HCT116 (cell line): ENCODE data around the gene ZBTB39. TPM values are rescaled to one million over a fixed set of nuclear protein-coding genes. Genes with fewer than 3 reads are reported as not detected.

Experiments
- ATAC-seq: fragments of 200-7000 bp; cut with Tn5 transposase; 2 replicates; pipeline ENCODE4 v1.9.1; 2020; ENCODE audit warnings: mild to moderate bottlenecking, moderate library complexity
- BruUV-seq: library from RNA; stranded (reverse); fragments of 400-500 nt; replicated peaks from 2 replicates; lab custom pipeline; 2021; lab: Mats Ljungman, UMichigan
- CTCF ChIA-PET: fragments of 300-600 bp; sonication (Branson Sonifier 250); formaldehyde crosslinking; loops from one replicate; lab custom pipeline; 2021; ENCODE audit warnings: antibody characterized with exemption; lab: Charles Lee
- POLR2A ChIA-PET: fragments of 300-600, 350-600 bp; sonication (Branson Sonifier 250); formaldehyde crosslinking; loops from one replicate; lab custom pipeline; 2021; ENCODE audit warnings: antibody characterized with exemption; lab: Charles Lee
- RAD21 ChIA-PET, 2 experiments: fragments of 300-600 bp; sonication (Branson Sonifier 250); formaldehyde crosslinking; loops; one replicate each; lab custom pipeline; 2023; ENCODE audit warnings: low total read pairs in 2 of 2; ENCODE audit not compliant: uncharacterized antibody in 2 of 2, unreplicated experiment in 2 of 2, low non-redundant PET in 1 of 2; lab: Charles Lee
- DNase-seq: peaks from one replicate; pipeline ENCODE4 v3.0.0-alpha.2; 2010; ENCODE audit warnings: low read depth, low spot score
- H2AFZ ChIP-seq: fragments of 200-600 bp; shearing (Covaris generic), sonication (generic); 2 replicates; pipeline ENCODE4 v1.6.1; 2017; ENCODE audit warnings: low read depth, mixed run types, mixed read lengths, antibody characterized with exemption, low read length; ENCODE audit not compliant: poor library complexity, severe bottlenecking
- H3K27ac ChIP-seq: 2 replicates; pipeline ENCODE4 v1.5.1; 2012; ENCODE audit warnings: low read depth, low read length
- H3K27me3 ChIP-seq: fragments of 200-600 bp; sonication (generic); 2 replicates; pipeline ENCODE4 v1.6.1; 2016; ENCODE audit warnings: mixed run types, low read length, mixed read lengths; ENCODE audit not compliant: insufficient read depth
- H3K36me3 ChIP-seq, 2 experiments: fragments of 200-500 bp in 1 of 2; fragments of 200-600 bp in 1 of 2; sonication (Bioruptor generic) in 1 of 2; sonication (generic) in 1 of 2; 2 replicates each; pipeline versions ENCODE4 v1.5.1 to v1.6.1; 2014 to 2016; ENCODE audit warnings: low read length in 2 of 2, inconsistent platforms in 1 of 2, mixed read lengths in 1 of 2, mixed run types in 1 of 2; ENCODE audit not compliant: insufficient read depth in 2 of 2, control insufficient read depth in 1 of 2
- H3K4me1 ChIP-seq, 2 experiments: fragments of 200-600 bp in 1 of 2; sonication (generic) in 1 of 2; 2 replicates each; pipeline versions ENCODE4 v1.5.1 to v1.6.1; 2012 to 2017; ENCODE audit warnings: low read length in 2 of 2, inconsistent platforms in 1 of 2, mild to moderate bottlenecking in 1 of 2, mixed read lengths in 1 of 2, mixed run types in 1 of 2, moderate library complexity in 1 of 2; ENCODE audit not compliant: insufficient read depth in 2 of 2, control insufficient read depth in 1 of 2
- H3K4me2 ChIP-seq: fragments of 200-600 bp; sonication (generic); 2 replicates; pipeline ENCODE4 v1.6.1; 2017; ENCODE audit warnings: mixed run types, low read length, mixed read lengths
- H3K4me3 ChIP-seq, 2 experiments: fragments of 200-600 bp in 1 of 2; sonication (generic) in 1 of 2; replicated peaks in 1 of 2; 2 replicates each; pipeline ENCODE4 v1.5.1; 2011 to 2016; ENCODE audit warnings: low read length in 2 of 2, control low read depth in 1 of 2, low read depth in 1 of 2, mild to moderate bottlenecking in 1 of 2, mixed read lengths in 1 of 2, mixed run types in 1 of 2
- H3K79me2 ChIP-seq: fragments of 200-600 bp; sonication (generic); 2 replicates; pipeline ENCODE4 v1.6.1; 2017; ENCODE audit warnings: mild to moderate bottlenecking, mixed run types, low read length, moderate library complexity, mixed read lengths; ENCODE audit not compliant: insufficient read depth
- H3K9ac ChIP-seq: fragments of 200-600 bp; sonication (generic); 2 replicates; pipeline ENCODE4 v1.6.1; 2016; ENCODE audit warnings: low read length, mixed read lengths
- H3K9me2 ChIP-seq: fragments of 200-600 bp; sonication (generic), shearing (Covaris generic); 2 replicates; pipeline ENCODE4 v1.6.1; 2017; ENCODE audit warnings: mixed run types, mild to moderate bottlenecking, moderate library complexity; ENCODE audit not compliant: insufficient read depth
- H3K9me3 ChIP-seq, 2 experiments: fragments of 200-500 bp in 1 of 2; fragments of 200-600 bp in 1 of 2; sonication (Bioruptor generic) in 1 of 2; sonication (generic) in 1 of 2; 2 replicates each; pipeline ENCODE4 v1.6.1; 2014 to 2017; ENCODE audit warnings: low read length in 2 of 2, mixed read lengths in 2 of 2, inconsistent platforms in 1 of 2, low read depth in 1 of 2, mild to moderate bottlenecking in 1 of 2, mixed run types in 1 of 2, moderate library complexity in 1 of 2; ENCODE audit not compliant: control insufficient read depth in 1 of 2, insufficient read depth in 1 of 2
- H4K20me1 ChIP-seq: fragments of 200-600 bp; sonication (generic), shearing (Covaris generic); 2 replicates; pipeline ENCODE4 v1.6.1; 2017; ENCODE audit warnings: mixed run types, mild to moderate bottlenecking, moderate library complexity; ENCODE audit not compliant: insufficient read depth
- CBX3 ChIP-seq: IDR thresholded peaks from 2 replicates; pipeline ENCODE4 v1.6.1; 2012; ENCODE audit warnings: low read depth
- EGR1 ChIP-seq: IDR thresholded peaks from 2 replicates; pipeline ENCODE4 v1.6.1; 2012; ENCODE audit warnings: low read depth
- ELF1 ChIP-seq: IDR thresholded peaks from 2 replicates; pipeline ENCODE4 v1.6.1; 2012; ENCODE audit warnings: low read depth, borderline replicate concordance
- EZH2 ChIP-seq: fragments of 200-600 bp; sonication (generic); IDR thresholded peaks from 2 replicates; pipeline ENCODE4 v1.6.1; 2017; ENCODE audit warnings: antibody characterized with exemption, mixed run types
- EZH2phosphoT487 ChIP-seq: fragments of 200-600 bp; IDR thresholded peaks from 2 replicates; pipeline ENCODE4 v1.6.1; 2018; ENCODE audit warnings: antibody characterized with exemption, borderline replicate concordance
- MAX ChIP-seq: IDR thresholded peaks from 2 replicates; pipeline ENCODE4 v1.6.1; 2012
- POLR2A ChIP-seq: IDR thresholded peaks from 2 replicates; pipeline ENCODE4 v1.7.0; 2011; ENCODE audit warnings: borderline replicate concordance; ENCODE audit not compliant: insufficient read depth, insufficient read length; ENCODE audit errors: extremely low read depth
- RAD21 ChIP-seq: IDR thresholded peaks from 2 replicates; pipeline ENCODE4 v1.6.1; 2012; ENCODE audit warnings: low read depth, mild to moderate bottlenecking
- SIN3A ChIP-seq: IDR thresholded peaks from 2 replicates; pipeline ENCODE4 v1.6.1; 2012; ENCODE audit warnings: low read depth
- SRF ChIP-seq: IDR thresholded peaks from 2 replicates; pipeline ENCODE4 v1.6.1; 2012; ENCODE audit warnings: low read depth
- TCF7L2 ChIP-seq: IDR thresholded peaks from 2 replicates; pipeline ENCODE4 v1.7.0; 2011; ENCODE audit warnings: borderline replicate concordance, inconsistent platforms; ENCODE audit not compliant: insufficient read depth, insufficient read length; ENCODE audit errors: extremely low read depth
- YY1 ChIP-seq: IDR thresholded peaks from 2 replicates; pipeline ENCODE4 v1.6.1; 2011; ENCODE audit warnings: low read length, low read depth, moderate library complexity, mild to moderate bottlenecking; ENCODE audit not compliant: insufficient replicate concordance; ENCODE audit errors: extremely low read depth
- ZFX ChIP-seq: fragments of 450-650 bp; IDR thresholded peaks from 2 replicates; pipeline ENCODE4 v1.6.1; 2017
- ZNF274 ChIP-seq: fragments of 200-500 bp; sonication (Bioruptor generic); IDR thresholded peaks from 2 replicates; pipeline ENCODE4 v1.6.1; 2014; ENCODE audit warnings: mild to moderate bottlenecking, low read depth, low read length, inconsistent platforms
- intact Hi-C: fragments of 100-400 bp; cut with micrococcal nuclease; formaldehyde crosslinking; loops from 2 replicates; pipeline ENCODE4 v1.10.0; 2022
- total RNA-seq: library from RNA; stranded (reverse); gene quantifications from one replicate; pipeline ENCODE4 v1.2.1, GENCODE V29; 2021; ENCODE audit not compliant: unreplicated experiment
- TF ChIP-seq, protein P1 (sequence below): IDR thresholded peaks from 2 replicates; pipeline ENCODE4 v1.6.1; 2012; ENCODE audit warnings: low read depth
- TF ChIP-seq, protein P2 (sequence below), 3 experiments: fragments of 200-600 bp in 1 of 3; sonication (generic) in 1 of 3; IDR thresholded peaks in 2 of 3; conservative IDR thresholded peaks in 1 of 3; 2 replicates each; pipeline ENCODE4 v1.5.1; 2012 to 2017; ENCODE audit warnings: low read depth in 2 of 3, low read length in 2 of 3, antibody characterized with exemption in 1 of 3, borderline replicate concordance in 1 of 3, control low read depth in 1 of 3, mild to moderate bottlenecking in 1 of 3, mixed read lengths in 1 of 3, mixed run types in 1 of 3, moderate library complexity in 1 of 3; ENCODE audit not compliant: insufficient read depth in 1 of 3

Gene ZBTB39
- total RNA-seq, 1 experiment from 2014 or later = 12.3 TPM

DNA sequence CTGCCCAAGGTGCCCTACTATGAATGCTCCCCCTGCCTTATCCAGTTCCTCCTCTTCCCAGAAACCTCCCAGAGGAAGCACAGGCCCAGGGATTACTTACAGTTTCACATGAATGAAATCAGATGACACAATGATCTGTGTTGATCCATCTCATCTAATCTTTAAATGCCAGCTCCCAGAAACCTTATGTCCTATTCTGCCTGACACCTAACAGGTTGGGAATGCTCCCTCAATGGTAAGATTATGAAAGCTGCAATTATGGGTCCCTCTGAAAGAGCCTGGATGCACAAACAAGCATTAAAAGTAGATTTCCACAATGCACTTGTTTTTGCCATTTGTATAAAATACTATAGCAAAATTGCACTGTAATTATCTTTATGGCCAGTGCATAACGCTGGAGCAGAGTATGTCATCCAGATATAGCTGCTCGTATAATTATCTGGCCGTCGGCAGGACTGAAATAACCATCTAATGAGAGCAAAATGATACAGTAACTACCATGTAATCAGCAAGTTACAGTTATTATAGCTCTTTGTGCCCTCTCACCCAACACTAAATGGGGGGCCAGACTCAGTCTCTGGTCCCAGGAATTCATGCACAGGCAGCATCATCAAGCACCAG is 4.4 kb upstream of the ZBTB39 start:
- Histone ChIP-seq H3K27ac (no peak overlapping the region), H3K9me3 (no peaks in the 10 kb centered on the region), H4K20me1 (no peaks in the 10 kb centered on the region), H3K79me2 (peaks cover 4% of the 10 kb centered on the region), H3K36me3 (no peaks in the 10 kb centered on the region), H3K4me2 (no peak overlapping the region), H3K27me3 (peaks cover 25% of the 10 kb centered on the region; the same call in 1 of the 2 replicates), H3K4me1 (peaks cover 0 to 15% of the 10 kb centered on the region in 2 experiments; a peak in 2 of 4 replicates)
- CTCF ChIA-PET = interaction anchor here (0.9 kb wide), 1 partner anchor 9 kb away, joined by 3 read pairs; no protein-coding TSS in a partner anchor
- RAD21 ChIA-PET = no interaction called here
- intact Hi-C loops = no loop called here
- DNase-seq = no peak
- no peak for TF ChIP-seq SIN3A
- no peak for TF ChIP-seq EZH2
- no peak for TF ChIP-seq ZFX
- TF ChIP-seq RAD21 = no peak
- TF ChIP-seq CBX3 = no peak
- no peak for TF ChIP-seq POLR2A
- TF ChIP-seq EGR1 = no peak
- TF ChIP-seq SRF = no peak
- TF ChIP-seq TCF7L2 = no peak
- TF ChIP-seq MAX = no peak
- TF ChIP-seq ELF1 = no peak
- no peak for TF ChIP-seq YY1
- TF ChIP-seq ZNF274 = no peak
- TF ChIP-seq, protein P1, sequence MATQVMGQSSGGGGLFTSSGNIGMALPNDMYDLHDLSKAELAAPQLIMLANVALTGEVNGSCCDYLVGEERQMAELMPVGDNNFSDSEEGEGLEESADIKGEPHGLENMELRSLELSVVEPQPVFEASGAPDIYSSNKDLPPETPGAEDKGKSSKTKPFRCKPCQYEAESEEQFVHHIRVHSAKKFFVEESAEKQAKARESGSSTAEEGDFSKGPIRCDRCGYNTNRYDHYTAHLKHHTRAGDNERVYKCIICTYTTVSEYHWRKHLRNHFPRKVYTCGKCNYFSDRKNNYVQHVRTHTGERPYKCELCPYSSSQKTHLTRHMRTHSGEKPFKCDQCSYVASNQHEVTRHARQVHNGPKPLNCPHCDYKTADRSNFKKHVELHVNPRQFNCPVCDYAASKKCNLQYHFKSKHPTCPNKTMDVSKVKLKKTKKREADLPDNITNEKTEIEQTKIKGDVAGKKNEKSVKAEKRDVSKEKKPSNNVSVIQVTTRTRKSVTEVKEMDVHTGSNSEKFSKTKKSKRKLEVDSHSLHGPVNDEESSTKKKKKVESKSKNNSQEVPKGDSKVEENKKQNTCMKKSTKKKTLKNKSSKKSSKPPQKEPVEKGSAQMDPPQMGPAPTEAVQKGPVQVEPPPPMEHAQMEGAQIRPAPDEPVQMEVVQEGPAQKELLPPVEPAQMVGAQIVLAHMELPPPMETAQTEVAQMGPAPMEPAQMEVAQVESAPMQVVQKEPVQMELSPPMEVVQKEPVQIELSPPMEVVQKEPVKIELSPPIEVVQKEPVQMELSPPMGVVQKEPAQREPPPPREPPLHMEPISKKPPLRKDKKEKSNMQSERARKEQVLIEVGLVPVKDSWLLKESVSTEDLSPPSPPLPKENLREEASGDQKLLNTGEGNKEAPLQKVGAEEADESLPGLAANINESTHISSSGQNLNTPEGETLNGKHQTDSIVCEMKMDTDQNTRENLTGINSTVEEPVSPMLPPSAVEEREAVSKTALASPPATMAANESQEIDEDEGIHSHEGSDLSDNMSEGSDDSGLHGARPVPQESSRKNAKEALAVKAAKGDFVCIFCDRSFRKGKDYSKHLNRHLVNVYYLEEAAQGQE = no peak
- TF ChIP-seq, protein P2, sequence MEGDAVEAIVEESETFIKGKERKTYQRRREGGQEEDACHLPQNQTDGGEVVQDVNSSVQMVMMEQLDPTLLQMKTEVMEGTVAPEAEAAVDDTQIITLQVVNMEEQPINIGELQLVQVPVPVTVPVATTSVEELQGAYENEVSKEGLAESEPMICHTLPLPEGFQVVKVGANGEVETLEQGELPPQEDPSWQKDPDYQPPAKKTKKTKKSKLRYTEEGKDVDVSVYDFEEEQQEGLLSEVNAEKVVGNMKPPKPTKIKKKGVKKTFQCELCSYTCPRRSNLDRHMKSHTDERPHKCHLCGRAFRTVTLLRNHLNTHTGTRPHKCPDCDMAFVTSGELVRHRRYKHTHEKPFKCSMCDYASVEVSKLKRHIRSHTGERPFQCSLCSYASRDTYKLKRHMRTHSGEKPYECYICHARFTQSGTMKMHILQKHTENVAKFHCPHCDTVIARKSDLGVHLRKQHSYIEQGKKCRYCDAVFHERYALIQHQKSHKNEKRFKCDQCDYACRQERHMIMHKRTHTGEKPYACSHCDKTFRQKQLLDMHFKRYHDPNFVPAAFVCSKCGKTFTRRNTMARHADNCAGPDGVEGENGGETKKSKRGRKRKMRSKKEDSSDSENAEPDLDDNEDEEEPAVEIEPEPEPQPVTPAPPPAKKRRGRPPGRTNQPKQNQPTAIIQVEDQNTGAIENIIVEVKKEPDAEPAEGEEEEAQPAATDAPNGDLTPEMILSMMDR (IDR thresholded peaks at IDR 0.05 in 2 of 3, conservative IDR thresholded peaks at IDR 0.05 in 1 of 3; ENCODE audit: borderline replicate concordance in 1 of 3, insufficient read depth in 1 of 3, low read depth in 2 of 3, low read length in 2 of 3) = no peak
- no peak for TF ChIP-seq EZH2phosphoT487
- TF ChIP-seq, all 23 proteins: peak for 0
- no peak overlapping the region for H3K4me3 ChIP-seq
- no TSS peak for BruUV-seq
- H3K9me2 ChIP-seq = no peaks in the 10 kb centered on the region
- H2AFZ ChIP-seq = no peak overlapping the region
- no peak for ATAC-seq
- H3K9ac ChIP-seq = no peak overlapping the region
- POLR2A ChIA-PET = no interaction called here
